ENCODE measurements around the gene IFITM10.

IFITM10 gene

GRCh38 chr11:1746956-1747752 is 3.2 kb downstream of the IFITM10 start:
- DNase-seq, result no peak
- TF ChIP-seq POLR2A (IDR thresholded peaks at IDR 0.05; ENCODE audit: low read length) (no peak), GATA1 (IDR thresholded peaks at IDR 0.05; ENCODE audit: low read depth, low read length) (no peak)

- DNase-seq, result no peak
- TF ChIP-seq GATA1 (IDR thresholded peaks at IDR 0.05; ENCODE audit: low read depth, low read length), result no peak
- TF ChIP-seq POLR2A (IDR thresholded peaks at IDR 0.05; ENCODE audit: low read length), result no peak
These were observed 3.9 kb downstream of the IFITM10 start for GRCh38 chr11:1746511-1746931.

- TF ChIP-seq POLR2A (IDR thresholded peaks at IDR 0.05; ENCODE audit: low read length), result no peak
- TF ChIP-seq GATA1 (IDR thresholded peaks at IDR 0.05; ENCODE audit: low read depth, low read length), result no peak
- DNase-seq, result no peak
These were observed 4.6 kb downstream of the IFITM10 start for GRCh38 chr11:1745701-1746320.

DNA sequence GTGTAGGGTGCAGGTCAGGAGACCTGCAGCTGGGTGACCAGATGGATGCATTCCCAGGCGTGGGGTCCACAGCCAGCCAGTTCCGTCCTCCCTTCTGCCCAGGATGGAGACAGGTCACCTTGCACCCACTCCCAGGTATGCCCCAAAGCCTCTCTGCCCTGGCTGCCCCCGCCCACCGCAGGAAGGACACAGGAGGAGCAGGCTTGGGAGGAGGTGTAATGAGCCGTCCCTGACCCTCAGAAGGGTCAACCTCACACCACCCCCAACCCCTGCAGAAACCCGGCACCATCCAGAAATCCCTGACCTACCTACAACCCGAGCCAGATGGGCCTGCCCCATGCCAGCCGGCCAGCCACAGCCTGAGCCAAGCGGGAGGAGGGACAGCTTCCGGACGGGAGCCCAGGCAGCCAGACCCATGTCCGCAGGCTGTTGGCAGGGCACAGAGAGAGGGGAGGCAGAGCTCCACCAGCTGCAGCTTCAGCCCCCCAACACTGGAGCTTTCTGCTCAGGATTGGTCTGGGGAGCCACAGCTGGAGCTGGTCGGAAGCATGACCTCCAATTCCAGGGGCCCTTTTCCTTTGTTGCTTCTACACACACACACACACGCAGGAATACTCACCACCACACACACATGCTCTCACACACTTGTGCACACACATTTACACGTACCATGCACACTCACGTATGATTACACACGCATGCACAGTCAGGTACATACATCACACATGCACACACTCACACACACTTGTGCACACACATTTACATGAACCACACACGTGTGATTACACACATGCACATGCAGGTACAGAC is 5.3 kb downstream of the IFITM10 start:
- DNase-seq, result no peak
- no peak for TF ChIP-seq POLR2A (IDR thresholded peaks at IDR 0.05; ENCODE audit: low read length)
- no peak for TF ChIP-seq GATA1 (IDR thresholded peaks at IDR 0.05; ENCODE audit: low read depth, low read length)

GRCh38 chr11:1744137-1744886 is 6.1 kb downstream of the IFITM10 start:
- no peak for DNase-seq
- TF ChIP-seq POLR2A (IDR thresholded peaks at IDR 0.05; ENCODE audit: low read length), result no peak
- TF ChIP-seq GATA1 (IDR thresholded peaks at IDR 0.05; ENCODE audit: low read depth, low read length), result no peak

DNA sequence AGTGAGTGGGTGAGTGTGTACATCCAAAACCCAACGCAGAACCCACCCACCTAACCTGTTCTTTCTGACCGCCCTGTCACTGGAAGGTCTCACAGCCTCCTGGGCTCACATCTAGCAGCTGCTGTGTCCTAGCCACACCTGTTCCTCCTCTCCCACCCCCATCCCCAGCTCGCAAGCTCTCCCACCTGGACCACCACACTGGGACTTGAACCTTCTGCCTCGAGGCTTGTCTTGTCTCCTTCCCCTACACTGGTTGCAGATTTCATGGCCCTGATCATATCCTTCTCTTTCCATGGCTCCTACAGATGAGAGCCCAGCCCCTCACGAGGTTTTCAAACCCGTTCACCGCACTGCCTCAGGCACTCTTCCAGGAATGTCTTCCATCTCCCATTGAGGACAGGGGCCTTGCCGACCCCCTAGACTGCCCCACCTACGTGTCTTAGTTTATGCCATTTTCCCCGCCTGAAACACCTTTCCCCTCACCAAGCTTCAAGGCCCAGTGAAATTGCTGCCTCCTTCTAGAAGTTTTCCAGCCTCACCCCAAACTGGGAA is 6.7 kb downstream of the IFITM10 start:
- no peak for TF ChIP-seq GATA1 (IDR thresholded peaks at IDR 0.05; ENCODE audit: low read depth, low read length)
- no peak for TF ChIP-seq POLR2A (IDR thresholded peaks at IDR 0.05; ENCODE audit: low read length)
- no peak for DNase-seq

GRCh38 chr11:1742869-1743584 is 7.4 kb downstream of the IFITM10 start:
- no peak for DNase-seq
- TF ChIP-seq GATA1 (IDR thresholded peaks at IDR 0.05; ENCODE audit: low read depth, low read length), result no peak
- TF ChIP-seq POLR2A (IDR thresholded peaks at IDR 0.05; ENCODE audit: low read length), result no peak

DNA sequence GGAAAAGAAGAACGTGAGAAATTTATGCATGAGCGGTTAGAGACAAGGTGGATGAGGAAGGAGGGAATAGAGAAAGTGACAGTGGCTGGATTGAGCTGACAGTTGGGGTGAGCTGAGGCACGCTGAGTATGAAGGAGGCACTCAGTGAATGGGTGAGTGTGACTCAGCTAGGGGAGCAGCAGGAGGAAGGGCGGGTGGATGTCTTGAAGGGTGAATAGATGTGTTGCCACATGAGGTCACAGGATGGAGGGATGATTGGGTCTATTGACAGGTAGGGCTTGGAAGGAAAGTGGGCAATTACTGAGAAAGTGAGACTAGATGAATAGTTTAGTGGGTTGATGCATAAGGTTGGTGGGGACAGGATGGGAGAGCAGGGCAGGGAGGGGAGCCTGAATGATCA is 8.0 kb downstream of the IFITM10 start:
- DNase-seq, result no peak
- TF ChIP-seq POLR2A (IDR thresholded peaks at IDR 0.05; ENCODE audit: low read length), result no peak
- no peak for TF ChIP-seq GATA1 (IDR thresholded peaks at IDR 0.05; ENCODE audit: low read depth, low read length)

DNA sequence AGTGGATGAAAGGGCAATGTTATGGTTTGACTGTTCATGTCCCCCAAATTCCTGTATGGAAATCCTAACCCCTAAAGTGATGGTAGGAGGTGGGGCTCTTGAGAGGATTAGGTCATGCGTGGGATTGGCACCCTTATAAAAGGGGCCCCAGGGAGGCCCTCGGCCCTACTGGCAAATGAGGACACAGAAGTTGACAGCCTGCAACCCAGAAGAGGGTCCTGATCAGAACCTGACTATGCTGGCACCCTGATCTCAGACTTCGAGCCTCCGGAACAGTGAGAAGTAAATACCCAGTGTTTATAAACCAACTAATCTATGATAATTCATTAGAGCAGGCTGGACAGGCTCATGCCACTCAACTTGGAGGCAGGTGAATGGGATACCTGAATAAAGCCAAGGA is 8.7 kb downstream of the IFITM10 start:
- TF ChIP-seq GATA1 (IDR thresholded peaks at IDR 0.05; ENCODE audit: low read depth, low read length), result no peak
- DNase-seq, result no peak

DNA sequence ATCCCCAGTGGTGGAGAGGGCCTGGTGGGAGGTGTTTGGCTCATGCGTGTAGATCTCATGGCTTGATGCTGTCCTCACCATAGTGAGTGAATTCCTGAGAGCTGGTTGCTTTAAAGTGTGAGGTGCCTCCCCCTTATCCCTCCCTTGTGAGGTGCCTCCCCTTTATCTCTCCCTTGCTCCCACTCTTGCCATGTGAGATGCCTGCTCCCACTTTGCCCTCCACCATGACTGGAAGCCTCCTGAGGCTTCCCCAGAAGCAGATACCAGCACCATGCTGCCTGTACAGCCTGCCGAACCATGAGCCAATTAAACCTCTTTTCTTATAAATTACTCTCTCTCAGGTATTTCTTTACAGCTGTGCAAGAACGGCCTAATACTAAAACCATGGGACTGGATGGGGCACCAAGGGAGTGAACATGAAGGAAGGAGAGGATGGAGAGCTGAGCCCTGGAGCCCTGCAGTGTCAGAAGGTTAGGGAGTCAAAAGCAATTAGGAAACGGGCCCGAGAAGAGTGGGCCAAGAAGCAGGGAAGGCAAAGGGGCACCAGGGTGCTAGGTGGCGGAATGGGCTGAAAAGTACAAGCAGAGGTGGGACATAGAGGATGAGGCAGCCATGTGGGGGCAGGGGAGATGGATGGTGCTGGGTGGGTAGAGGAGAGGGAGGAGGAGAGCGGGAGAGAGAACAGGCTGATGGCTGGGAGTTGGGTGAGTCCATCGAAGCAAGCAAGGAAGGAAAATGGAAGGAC is 9.4 kb downstream of the IFITM10 start:
- no peak for TF ChIP-seq POLR2A (IDR thresholded peaks at IDR 0.05; ENCODE audit: low read length)
- TF ChIP-seq GATA1 (IDR thresholded peaks at IDR 0.05; ENCODE audit: low read depth, low read length), result no peak
- DNase-seq, result no peak

DNA sequence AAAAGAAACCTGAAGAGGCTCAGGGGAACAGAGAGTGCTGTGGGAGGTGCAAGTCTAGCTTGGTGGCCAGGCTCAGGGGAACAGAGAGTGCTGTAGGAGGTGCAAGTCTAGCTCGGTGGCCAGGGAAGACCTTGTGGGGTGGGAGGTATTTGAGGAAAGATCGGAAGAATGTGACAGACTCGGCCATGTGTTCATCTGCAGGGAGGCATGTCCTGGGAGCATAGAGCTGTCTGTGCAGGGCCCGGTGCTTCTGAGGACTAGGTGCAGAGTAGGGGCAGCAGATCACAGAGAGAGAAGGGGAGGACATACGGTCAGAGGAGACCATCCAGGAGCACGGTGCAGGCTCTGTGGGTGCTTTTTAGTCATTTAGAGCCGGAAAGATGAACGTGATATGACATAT is 10.8 kb downstream of the IFITM10 start:
- no peak for TF ChIP-seq GATA1 (IDR thresholded peaks at IDR 0.05; ENCODE audit: low read depth, low read length)
- TF ChIP-seq POLR2A (IDR thresholded peaks at IDR 0.05; ENCODE audit: low read length), result no peak
- no peak for DNase-seq

GRCh38 chr11:1738380-1738779 is 12.0 kb downstream of the IFITM10 start:
- no peak for DNase-seq
- no peak for TF ChIP-seq GATA1 (IDR thresholded peaks at IDR 0.05; ENCODE audit: low read depth, low read length)
- no peak for TF ChIP-seq POLR2A (IDR thresholded peaks at IDR 0.05; ENCODE audit: low read length)
